HG02943 (cell line): Measurements from ENCODE around the gene TMEM147.
A peak's percentile ranks its signal among the peaks of the same experiment; 100 is the strongest.

Source experiments
- ATAC-seq: cut with Tn5 transposase; IDR thresholded peaks from one replicate; pipeline ENCODE4 v1.9.1; 2021; ENCODE audit warnings: mild to moderate bottlenecking, low read depth, moderate library complexity; ENCODE audit not compliant: unreplicated experiment

Gene TMEM147

DNA sequence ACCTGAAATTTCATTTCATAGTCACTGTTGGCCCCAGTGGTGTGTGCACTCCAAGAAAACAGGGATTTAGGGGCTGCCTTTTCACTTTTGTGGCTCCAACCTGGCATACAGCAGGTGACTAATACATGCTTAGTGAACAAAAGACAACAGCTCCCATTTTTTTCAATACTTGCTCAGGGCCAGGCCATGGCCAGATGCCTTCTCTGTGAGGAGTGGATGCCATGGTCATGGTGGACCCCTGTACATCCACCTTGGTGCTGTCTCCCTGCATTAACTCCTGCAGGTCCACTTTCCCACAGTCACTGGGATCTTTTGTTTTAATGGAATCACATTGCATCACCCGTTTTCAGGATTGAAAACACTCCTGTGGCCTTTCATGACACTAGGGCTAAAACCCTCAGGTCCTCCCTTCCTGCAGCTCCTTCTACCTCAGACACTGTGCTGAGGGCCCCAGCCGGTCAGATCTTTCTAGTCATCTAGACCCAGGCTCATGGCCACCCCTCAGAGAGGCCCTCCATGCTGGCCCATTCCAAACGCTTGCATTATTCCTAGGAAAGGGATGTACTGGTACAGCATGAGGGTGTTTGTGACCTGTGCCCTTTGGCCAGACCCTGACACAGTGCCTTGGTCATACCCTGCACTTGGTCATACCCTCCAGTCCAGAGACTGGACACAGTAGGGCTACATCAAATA lies 1.2 kb upstream of the TMEM147 start:
- no peak for ATAC-seq

DNA sequence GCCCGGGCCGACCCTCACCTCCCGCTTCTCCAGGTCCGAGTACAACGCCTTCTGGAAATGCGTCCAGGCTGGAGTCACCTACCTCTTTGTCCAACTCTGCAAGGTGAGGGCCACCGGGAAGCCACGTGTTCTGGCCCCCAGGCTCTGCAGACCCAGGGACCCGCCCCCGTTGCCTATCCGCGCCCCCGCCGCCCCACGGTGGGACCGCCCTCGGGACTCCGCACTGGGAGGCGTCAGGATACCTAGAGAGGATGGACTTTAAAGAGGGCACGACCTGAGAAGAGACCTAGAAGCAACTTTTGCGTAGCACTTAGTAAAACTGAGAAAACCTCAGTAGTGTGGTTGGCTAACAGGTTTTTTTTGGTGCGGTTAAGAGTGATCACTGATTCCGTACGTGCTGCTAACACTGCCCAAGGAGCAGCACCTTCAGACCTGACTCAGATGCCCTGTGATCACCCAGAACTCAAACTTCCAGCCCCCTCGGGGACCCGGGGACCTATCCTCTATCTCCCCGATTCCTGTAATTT lies 492 bp downstream of the TMEM147 start:
- ATAC-seq = peak; percentile 54

DNA sequence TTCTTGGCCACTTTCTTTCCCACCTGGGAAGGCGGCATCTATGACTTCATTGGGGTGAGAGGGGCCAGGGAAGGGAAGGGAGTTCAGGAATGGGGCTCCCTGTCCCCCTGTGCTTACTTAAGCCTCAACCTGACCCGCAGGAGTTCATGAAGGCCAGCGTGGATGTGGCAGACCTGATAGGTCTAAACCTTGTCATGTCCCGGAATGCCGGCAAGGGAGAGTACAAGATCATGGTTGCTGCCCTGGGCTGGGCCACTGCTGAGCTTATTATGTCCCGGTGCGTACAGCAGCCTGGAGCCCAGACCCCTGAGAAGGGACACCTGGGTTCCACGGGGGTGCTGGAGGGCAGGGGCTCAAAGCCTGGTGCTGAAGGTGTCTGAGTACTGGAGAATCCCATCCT lies 1.1 kb downstream of the TMEM147 start:
- no peak for ATAC-seq

DNA sequence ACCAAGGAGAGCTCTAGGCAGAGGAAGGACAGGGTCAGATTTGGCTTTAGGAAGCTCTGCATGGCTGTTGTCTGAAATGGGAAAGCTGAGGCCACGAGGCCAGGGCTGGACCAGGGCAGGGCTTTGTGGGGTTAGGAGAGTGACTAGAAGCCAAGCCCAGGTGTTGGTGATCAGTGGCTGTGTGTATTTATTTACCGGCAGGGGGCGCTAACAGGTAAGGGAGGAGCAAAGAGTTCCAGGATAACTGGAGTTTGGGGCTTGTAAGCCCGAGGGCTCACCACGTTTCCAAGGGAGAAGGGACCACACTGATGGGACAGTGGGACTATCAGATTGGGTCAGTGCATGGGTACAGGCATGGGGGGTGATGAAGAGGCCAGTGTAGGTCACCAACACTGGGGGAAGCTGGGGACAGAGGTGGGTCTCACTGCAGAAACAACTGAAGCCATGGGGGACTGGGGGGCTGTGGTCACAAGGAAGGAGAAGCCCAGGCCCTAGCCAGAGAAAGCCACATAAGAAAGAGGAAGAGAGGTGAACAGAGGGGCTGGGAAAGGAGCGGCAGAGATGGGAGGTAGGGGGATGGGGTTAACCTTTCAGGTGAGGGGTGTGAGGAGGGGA lies 3.9 kb downstream of the TMEM147 start:
- ATAC-seq = no peak

DNA sequence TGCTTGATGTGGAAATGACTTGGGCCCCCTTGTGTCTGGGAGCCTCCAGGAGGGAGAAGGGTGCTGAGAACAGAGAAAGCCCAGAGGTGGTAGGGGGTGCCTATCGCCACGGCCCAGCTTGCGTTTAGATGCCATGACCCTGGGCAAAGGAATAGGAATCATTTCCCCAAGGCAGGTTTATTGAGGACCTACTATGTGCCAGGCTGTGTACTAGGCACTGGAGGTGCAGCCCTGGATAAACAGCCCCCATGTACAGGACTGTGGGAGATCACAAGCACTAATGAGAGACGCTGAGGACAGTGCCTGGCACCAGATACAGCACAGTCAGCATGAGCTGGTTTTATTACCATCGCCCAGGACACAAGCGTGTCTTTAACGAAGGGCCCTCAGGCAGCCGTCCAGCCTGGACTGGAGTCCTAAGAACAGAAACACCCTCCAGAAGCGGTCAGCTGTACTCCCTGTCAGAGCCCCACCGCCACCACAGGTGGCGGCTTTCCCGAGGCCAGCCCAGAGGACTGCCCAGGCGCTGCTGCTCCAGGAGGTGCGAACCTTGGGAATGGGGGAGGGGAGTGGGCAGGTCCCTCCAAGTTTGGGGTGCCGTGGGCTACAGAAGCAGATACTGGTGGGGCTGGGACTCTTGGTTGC lies 4.6 kb downstream of the TMEM147 start:
- no peak for ATAC-seq

DNA sequence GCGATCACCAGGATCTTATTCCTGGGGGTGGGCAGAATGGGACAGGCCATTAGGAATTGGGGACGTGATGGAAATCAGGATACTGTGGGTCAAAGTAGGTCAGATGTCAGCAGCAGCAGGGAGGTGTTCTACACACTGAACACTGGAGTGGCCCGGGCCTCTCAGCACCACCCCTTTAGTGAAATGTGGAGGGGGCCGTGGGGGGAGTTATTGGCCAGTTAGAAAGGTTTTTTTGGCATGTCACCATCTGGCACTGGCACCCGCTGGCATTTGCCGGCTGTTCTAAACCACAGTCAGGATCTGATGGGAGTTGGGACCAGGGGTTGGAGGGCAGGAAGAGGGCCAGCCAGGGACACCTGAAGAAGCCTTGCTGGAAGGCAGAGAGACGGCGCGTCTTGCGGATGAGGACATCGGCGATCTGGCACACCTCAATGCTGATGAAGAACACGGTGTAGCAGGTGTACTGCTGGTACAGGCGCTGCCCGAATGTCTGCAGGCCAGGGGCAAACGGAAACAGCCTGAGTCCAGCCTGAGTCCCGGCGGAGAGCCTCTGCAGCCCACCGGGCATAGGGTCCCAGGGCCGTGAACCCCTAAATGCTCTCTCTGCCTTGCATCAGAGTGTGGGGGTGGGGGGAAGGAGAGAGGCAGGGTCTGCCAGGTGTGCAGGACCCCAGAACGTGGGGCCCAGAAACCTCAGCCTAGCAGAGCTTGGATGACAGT lies 5.8 kb downstream of the TMEM147 start:
- no peak for ATAC-seq

DNA sequence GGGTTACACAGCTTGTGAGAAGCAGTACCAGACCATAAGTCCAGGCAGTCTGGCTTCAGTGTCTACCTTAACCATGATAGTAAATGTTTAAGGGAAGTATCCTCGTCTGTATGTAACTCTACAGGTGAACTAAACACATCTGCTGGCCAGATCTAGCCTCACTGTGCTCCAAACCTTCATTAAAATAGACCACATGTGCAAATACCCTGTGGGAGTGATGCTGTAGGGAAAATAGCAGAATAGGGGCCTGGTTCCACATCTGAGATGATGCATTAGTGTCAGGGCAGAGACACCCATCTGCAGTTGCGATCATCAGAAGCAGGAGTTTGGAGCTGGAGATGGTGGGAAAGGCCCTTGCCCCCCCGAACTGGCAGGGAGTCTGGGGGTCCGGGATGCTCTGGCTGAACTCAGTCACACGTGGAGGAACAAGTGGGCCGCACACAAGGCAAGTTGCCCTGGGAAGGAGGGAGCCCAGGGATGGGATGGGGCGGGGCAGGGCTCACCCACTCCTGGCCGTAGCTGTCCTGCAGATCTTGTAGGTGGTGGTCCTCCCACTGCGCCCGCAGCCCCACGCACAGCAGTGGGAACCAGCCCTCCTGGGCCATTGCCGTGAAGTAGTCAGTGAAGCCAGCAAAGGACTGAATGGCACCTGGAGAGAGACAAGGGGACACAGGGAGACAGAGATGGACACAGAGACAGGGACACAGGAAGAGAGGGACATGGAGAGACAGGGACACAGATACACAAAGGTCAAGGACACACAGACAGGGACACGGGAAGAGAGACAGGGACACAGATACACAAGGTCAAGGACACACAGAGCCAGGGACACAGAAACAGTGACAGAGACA lies 7.3 kb downstream of the TMEM147 start:
- no peak for ATAC-seq

DNA sequence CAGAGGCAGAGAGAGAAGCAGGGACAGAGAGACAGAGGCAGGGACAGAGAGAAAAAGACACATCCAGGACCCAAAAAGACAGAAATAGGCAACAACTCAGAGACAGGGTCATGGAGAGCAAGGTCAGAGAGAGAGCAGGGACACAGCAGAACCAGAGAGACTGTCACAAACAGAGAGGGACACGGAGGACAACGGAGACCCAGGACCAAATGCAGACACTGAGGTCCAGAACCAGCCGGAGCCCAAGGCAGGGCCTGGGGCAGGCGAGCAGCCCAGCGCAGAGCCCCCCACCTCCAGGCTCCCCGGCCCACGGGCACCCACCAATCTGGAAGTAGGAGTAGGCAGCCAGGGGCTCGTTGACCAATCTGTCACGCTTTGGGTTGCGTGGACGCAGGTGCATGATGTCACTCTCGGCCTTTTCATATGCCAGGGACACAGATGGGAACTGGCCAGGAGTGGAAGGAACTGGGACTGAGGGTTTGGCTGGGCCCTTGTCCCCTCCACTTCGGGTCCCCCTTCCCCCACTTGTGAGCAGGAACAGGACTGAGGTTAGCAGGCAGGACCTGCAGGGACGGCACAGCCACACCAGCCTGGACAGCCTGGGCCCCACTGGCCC lies 8.1 kb downstream of the TMEM147 start:
- ATAC-seq = no peak

DNA sequence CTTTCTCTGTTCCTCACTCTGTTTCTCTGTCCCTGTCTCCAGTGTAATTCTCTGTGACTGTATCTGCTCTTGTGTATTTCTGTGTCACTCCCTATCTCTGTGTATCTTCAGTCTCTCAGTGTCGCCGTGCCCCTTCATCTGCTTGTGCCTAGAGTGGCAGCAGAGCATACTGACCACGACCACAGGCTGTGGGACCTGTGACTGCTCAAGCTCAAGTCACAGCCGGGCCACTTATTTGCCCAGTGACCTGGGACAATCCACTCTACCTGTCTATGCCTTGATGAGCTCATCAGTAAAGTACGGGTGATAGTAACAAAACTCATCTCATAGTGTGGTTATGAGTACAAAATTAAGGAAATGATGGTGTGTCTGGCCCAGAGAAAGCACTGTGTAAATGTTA lies 8.7 kb downstream of the TMEM147 start:
- no peak for ATAC-seq

DNA sequence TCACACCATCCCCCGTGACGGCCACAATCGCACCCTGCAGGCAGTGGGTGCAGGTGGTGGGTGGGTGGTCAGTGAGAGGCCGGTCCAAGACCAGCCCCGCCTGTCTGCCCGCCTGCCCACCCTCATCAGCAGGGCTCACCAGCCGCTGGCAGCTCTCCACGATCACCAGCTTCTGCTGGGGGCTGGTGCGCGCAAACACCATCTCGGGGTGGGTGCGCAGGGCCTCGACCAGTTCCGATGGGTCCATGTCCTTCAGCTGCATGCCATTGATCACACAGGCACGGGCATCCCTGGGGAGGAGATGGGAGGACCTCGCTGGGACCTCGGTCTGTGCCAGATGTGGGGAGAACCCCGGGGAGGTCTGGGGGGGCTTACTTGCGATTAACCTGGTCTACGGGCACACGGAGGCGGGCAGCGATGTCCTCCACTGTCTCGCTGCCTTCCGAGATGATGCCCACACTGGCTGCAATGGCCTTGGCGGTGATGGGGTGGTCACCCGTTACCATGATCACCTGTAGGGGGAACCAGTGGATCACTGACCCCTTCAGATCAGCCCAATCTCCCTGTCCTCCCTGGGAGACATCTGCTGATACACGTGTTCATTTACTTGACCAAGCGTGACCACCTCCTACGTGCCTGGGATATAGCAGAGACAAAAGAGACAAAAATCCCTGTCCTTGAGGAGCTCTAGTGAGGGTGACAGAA lies 10.0 kb downstream of the TMEM147 start:
- no peak for ATAC-seq

DNA sequence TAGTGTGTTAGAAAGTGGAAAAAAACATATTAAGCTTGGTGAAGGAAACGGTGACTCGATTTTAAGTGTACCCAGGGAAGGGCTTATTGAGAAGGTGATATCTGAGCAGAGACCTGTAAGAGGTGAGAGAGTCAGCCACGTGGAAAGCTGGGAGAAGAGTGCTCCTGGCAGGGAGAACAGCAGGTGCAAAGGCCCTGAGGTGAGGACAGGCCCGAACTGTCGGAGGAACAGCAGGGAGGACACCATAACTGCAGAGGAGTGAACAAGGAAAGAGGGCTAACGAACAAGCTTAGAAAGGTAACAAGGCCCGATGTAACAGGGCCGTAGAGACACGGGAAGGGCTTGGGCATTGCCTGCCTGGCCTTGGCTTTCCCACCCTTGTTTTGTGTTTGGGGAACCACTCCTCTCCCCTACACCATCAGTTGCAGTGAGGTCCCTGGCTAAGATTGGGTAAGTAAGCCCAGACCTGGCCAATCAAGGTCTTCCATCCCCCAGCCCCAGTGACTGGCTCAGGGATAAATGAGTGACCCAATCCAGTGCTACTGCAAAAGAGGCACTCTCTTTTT lies 10.7 kb downstream of the TMEM147 start:
- no peak for ATAC-seq

DNA sequence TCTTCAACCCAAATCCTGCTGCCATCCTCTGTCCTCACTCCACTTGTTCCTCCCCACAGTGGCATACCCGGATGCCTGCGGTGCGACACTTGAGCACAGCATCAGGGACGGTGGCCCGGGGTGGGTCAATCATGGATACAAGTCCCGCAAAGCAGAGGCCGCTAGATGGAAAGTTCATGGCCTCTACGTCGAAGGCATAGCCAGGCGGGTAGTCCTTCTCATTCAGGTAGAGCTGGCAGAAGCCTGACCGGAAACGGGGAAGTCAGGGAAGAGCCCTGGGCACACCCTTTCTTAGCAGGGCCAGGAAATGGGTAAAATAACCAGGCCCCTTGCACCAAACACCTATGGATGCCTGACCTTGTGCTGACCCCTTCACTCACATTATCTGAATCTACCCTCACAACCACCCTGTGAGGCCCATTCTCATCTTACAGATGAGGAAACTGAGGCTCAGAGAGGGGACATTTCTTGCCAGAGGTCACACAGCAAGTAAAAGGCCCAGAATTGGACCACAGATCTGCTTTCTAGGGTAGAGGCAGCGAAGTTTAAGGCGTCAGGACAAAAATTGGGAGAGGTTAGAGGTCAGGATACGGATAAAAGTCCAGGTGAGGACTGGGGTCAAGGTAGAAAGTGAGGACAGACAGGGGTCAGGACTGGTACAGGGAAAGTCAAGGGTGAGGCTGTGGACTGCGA lies 11.6 kb downstream of the TMEM147 start:
- ATAC-seq = no peak

DNA sequence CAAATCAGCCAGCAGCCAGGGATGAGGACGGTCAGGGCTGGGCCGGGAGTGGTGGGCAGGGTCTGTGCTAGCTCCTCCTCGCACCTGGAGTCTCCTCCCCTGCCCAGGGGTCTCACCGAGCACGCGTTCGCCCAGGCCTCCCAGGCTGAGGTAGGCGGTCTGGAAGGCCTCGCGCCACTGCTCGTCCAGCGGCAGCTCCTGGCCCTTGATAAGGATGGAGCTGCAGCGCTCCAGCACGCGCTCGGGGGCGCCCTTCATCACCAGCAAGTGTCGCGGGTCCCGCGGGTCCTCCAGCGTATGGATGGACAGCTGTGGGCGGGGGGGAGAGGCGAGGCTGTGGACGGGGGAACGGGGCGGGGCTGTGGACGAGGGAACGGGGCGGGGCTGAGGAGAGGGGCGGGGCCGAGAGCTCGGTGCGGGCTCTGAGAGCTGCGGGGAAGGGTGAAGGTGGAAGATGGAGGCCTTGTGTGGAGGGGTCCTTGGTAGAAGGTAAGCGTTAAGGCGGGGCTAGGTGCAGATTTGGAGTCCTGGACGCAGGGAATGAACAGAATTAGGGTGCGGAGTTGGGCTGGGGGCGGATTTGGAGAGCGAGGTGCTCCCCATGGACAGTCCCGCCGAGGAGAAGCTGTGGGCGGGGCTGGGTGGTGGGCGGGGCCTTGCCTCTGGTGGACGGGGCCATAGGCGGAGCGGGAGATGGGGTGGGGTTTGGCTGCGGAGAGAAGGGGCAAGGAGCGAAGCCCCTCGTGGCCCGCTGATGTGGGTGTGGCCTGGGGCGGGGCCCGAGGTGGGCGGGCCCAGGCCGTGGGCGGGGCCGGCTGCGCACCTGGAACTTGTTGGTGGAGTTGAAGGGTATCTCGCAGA lies 12.3 kb downstream of the TMEM147 start:
- ATAC-seq = no peak

DNA sequence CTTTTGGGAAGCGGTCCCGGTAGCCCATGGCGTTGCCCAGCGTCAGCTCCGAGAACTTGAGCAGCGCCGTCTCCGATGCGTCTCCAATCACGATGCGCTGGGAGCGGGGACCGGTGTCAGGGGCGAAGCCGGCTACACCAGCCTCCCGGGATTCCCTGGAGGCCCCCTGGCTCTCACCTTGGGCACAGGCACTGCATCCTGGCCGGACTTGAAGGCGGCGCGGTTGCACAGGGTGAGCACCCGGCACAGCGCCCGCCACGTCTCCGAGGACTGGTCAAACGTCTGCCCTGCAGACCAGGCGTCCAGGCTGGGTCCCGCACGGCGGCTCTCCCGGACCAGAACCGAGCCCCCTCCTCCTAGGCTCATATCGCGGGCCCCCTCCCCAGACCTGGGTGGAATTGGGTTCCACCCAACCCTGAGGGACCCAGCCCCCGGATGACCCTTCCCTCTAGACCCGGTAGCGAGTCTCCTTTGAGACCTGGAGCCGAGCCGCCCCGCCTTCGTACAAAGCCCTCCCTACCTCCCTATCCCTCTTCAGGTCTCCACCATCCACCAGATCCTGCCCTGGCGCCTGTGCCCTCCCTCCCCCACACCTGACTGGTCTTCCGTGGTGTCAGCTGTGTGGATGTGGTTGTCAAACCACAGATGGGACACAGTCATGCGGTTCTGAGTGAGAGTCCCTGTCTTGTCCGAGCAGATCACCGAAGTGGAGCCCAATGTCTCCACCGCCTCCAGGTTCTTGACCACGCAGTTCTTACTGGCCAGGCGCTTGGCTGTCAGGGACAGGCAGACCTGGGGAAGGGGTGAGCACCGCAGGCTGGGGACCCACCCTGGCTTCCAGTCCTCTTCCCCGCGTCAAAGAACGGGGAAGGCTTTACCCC lies 13.2 kb downstream of the TMEM147 start:
- ATAC-seq = no peak

DNA sequence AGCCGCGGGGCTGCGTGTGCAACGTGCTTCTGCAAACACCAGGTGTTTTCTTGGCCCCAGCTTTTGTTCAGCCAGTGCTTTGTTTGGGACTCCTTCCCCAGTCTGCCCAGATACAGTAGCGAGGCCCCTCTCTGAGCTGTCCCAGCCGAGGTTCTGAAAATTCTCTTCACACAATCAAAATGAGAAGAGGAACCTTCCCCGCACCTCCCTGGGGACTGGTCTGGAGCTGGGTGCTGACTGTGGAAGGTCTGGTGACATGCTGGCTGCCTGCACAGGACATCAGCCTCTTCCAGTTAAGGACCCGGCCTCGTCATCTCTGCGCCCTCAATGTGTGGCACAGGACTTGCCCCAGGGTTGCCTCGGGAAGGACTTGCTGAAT lies 13.8 kb downstream of the TMEM147 start:
- ATAC-seq = no peak

DNA sequence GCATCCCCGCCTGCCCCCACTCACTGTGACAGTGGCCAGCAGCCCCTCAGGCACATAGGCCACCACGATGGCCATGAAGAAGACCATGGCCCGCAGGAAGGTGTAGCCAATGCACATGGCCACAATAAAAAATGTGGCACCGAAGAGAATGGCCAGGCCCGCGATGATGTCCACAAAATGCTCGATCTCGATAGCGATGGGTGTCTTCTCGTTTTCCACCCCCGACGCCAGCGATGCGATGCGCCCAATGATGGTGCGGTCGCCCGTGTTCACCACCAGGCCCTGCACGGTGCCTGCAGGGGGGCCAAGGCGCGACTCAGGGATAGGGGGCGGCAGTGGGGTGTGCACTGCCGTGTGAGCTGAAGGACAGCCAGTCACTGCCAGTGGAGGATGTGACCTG lies 14.4 kb downstream of the TMEM147 start:
- no peak for ATAC-seq
